ENCODE results near the gene APBB2. TPM values are rescaled to one million over a fixed set of nuclear protein-coding genes. Genes with fewer than 3 reads are reported as not detected.

APBB2 gene
- polyA plus RNA-seq, 3 donors, result 0.15 to 0.33 TPM; not detected in 1

DNA sequence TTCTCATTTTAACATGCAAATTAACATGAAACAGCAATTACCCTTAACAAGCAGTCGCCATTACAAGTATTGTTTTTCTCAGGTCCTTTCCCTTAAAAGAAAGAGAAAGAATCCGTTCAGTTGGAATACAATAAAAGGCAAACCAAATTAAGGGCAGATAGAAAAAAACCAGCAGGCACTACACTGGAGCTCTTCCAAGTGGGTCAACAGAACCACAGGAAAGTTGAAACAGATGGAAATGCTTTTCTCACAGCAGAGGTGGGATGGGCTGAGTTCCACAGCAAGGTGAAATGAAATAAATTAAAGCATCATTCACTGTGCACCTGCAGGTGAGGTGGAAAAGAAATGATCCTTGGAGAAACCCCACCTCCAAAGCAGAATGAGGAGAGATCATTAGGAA lies 102.6 kb downstream of the APBB2 start:
- H3K79me2 ChIP-seq (ENCODE audit: insufficient read depth, low read length), result no peaks in the 10 kb centered on the region
- H3K4me1 ChIP-seq (ENCODE audit: control insufficient read depth in 1 of 2, insufficient read depth in 2 of 2, low read length in 2 of 2), result no peaks in the 10 kb centered on the region
- TF ChIP-seq, protein P1, sequence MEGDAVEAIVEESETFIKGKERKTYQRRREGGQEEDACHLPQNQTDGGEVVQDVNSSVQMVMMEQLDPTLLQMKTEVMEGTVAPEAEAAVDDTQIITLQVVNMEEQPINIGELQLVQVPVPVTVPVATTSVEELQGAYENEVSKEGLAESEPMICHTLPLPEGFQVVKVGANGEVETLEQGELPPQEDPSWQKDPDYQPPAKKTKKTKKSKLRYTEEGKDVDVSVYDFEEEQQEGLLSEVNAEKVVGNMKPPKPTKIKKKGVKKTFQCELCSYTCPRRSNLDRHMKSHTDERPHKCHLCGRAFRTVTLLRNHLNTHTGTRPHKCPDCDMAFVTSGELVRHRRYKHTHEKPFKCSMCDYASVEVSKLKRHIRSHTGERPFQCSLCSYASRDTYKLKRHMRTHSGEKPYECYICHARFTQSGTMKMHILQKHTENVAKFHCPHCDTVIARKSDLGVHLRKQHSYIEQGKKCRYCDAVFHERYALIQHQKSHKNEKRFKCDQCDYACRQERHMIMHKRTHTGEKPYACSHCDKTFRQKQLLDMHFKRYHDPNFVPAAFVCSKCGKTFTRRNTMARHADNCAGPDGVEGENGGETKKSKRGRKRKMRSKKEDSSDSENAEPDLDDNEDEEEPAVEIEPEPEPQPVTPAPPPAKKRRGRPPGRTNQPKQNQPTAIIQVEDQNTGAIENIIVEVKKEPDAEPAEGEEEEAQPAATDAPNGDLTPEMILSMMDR (IDR thresholded peaks at IDR 0.05), result no peak
- no peaks in the 10 kb centered on the region for H3K27me3 ChIP-seq (ENCODE audit: control insufficient read depth in 2 of 2, insufficient read depth in 2 of 2, low read length in 2 of 2)
- H3K4me3 Mint-ChIP-seq, result no peak overlapping the region
- H3K36me3 Mint-ChIP-seq, result no peaks in the 10 kb centered on the region
- no peak overlapping the region for H2AFZ ChIP-seq (ENCODE audit: insufficient read depth, low read depth, low read length, poor library complexity, severe bottlenecking)
- H3K27ac ChIP-seq (ENCODE audit: low read depth in 1 of 2, low read length in 2 of 2), result no peak overlapping the region
- H4K20me1 ChIP-seq (ENCODE audit: insufficient read depth, low read length), result no peaks in the 10 kb centered on the region
- intact Hi-C loops (cut with micrococcal nuclease), result no loop called here
- no peaks in the 10 kb centered on the region for H3K4me1 Mint-ChIP-seq
- H3K4me2 ChIP-seq (replicated peaks; ENCODE audit: extremely low read depth, low read length, poor library complexity, severe bottlenecking), result no peak overlapping the region
- no peaks in the 10 kb centered on the region for H3K36me3 ChIP-seq (replicated peaks in 1 of 2; ENCODE audit: control insufficient read depth in 1 of 2, insufficient read depth in 2 of 2, low read length in 2 of 2)
- peaks cover 0 to 10% (median 5%) of the 10 kb centered on the region in 7 donors for H3K9me3 Mint-ChIP-seq
- no peak overlapping the region for H3K4me3 ChIP-seq (replicated peaks in 1 of 3; ENCODE audit: low read depth in 2 of 3, low read length in 3 of 3)
- H3K27me3 Mint-ChIP-seq (ENCODE audit: low read depth in 3 of 3), result peaks cover 0 to 2% (median 0%) of the 10 kb centered on the region in 3 donors
- H3K9me3 ChIP-seq (replicated peaks in 1 of 2; ENCODE audit: control insufficient read depth in 1 of 2, insufficient read depth in 1 of 2, low read length in 2 of 2), result no peaks in the 10 kb centered on the region
- H3K9ac ChIP-seq (ENCODE audit: insufficient read depth, low read length, poor library complexity, severe bottlenecking), result no peak overlapping the region
- WGBS (ENCODE audit: insufficient coverage), result no CpG with 5 or more reads among the region's 2 CpGs
- DNase-seq, result no peak
- H3K27ac Mint-ChIP-seq, result no peak overlapping the region

DNA sequence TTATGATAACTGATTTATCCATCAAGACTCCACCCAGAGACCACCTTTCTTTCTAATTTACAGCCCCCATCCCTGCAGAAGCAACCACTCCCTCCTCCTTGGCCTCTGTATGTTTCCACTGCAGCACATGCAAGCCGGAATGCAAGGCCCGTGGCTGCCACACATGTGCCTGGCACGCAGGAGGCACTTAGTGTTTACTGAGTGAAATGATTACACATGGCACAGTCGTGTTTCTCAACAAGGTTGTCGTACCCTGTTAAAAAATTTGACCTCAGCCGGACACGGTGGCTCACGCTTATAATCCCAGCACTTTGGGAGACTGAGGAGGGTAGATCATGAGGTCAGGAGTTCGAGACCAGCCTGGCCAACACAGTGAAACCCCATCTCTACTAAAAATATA lies 104.3 kb downstream of the APBB2 start:
- Histone ChIP-seq H3K4me2 (replicated peaks; ENCODE audit: extremely low read depth, low read length, poor library complexity, severe bottlenecking) (no peak overlapping the region), H3K9me3 (replicated peaks in 1 of 2; ENCODE audit: control insufficient read depth in 1 of 2, insufficient read depth in 1 of 2, low read length in 2 of 2) (no peaks in the 10 kb centered on the region), H3K27ac (ENCODE audit: low read depth in 1 of 2, low read length in 2 of 2) (no peak overlapping the region), H3K4me3 (replicated peaks in 1 of 3; ENCODE audit: low read depth in 2 of 3, low read length in 3 of 3) (no peak overlapping the region), H3K79me2 (ENCODE audit: insufficient read depth, low read length) (no peaks in the 10 kb centered on the region), H3K4me1 (ENCODE audit: control insufficient read depth in 1 of 2, insufficient read depth in 2 of 2, low read length in 2 of 2) (no peaks in the 10 kb centered on the region), H3K9ac (ENCODE audit: insufficient read depth, low read length, poor library complexity, severe bottlenecking) (no peak overlapping the region), H3K36me3 (replicated peaks in 1 of 2; ENCODE audit: control insufficient read depth in 1 of 2, insufficient read depth in 2 of 2, low read length in 2 of 2) (no peaks in the 10 kb centered on the region), H3K27me3 (ENCODE audit: control insufficient read depth in 2 of 2, insufficient read depth in 2 of 2, low read length in 2 of 2) (no peaks in the 10 kb centered on the region), H4K20me1 (ENCODE audit: insufficient read depth, low read length) (no peaks in the 10 kb centered on the region), H2AFZ (ENCODE audit: insufficient read depth, low read depth, low read length, poor library complexity, severe bottlenecking) (no peak overlapping the region)
- DNase-seq, result no peak
- Mint-ChIP-seq H3K9me3 (peaks cover under 1 to 7% (median 5%) of the 10 kb centered on the region in 7 donors), H3K27me3 (ENCODE audit: low read depth in 3 of 3) (peaks cover 0 to 2% (median 0%) of the 10 kb centered on the region in 3 donors), H3K4me1 (no peaks in the 10 kb centered on the region), H3K36me3 (no peaks in the 10 kb centered on the region), H3K27ac (no peak overlapping the region), H3K4me3 (no peak overlapping the region)
- TF ChIP-seq, protein P1 (IDR thresholded peaks at IDR 0.05), result no peak
- WGBS (ENCODE audit: insufficient coverage), result 94% methylated on average over 7 of the region's 9 CpGs
- intact Hi-C loops (cut with micrococcal nuclease), result no loop called here
